Erythroblast (primary cell): ENCODE measurements around the gene FAM131C.

Experiments used
- GATA1 ChIP-seq: IDR thresholded peaks from 2 replicates; pipeline ENCODE4 v1.6.1; 2011; ENCODE audit warnings: low read depth, mild to moderate bottlenecking, control low read depth, low read length, moderate library complexity
- POLR2A ChIP-seq: IDR thresholded peaks from 2 replicates; pipeline ENCODE4 v1.6.1; 2011; ENCODE audit warnings: mild to moderate bottlenecking, low read length

- TF ChIP-seq POLR2A (no peak), GATA1 (no peak)
Measured at GRCh38 chr1:16010837-16011236, 62.6 kb downstream of the FAM131C start.
